SK-N-SH (cell line): ENCODE measurements around the gene AFG3L2. TPM values are rescaled to one million over a fixed set of nuclear protein-coding genes. Genes with fewer than 3 reads are reported as not detected.

Source experiments
- CTCF ChIA-PET: fragments of 300-600, 350-600 bp; formaldehyde crosslinking; extraction: SDS; loops from one replicate; lab custom pipeline; 2021; lab: Yijun Ruan, JAX
- POLR2A ChIA-PET: fragments of 350-600 bp; sonication (Branson Sonifier 250); formaldehyde crosslinking; extraction: SDS; loops from one replicate; lab custom pipeline; 2020; ENCODE audit warnings: antibody characterized with exemption, inconsistent platforms; lab: Yijun Ruan, JAX
- DNase-seq: peaks from one replicate; pipeline ENCODE4 v3.0.0; 2012
- H2AFZ ChIP-seq: fragments of 200-600 bp; sonication (generic); 2 replicates; pipeline ENCODE4 v1.8.1; 2016; ENCODE audit warnings: antibody characterized with exemption, mild to moderate bottlenecking, low read depth
- H3F3A ChIP-seq: fragments of 200-600 bp; sonication (generic); replicated peaks from 2 replicates; pipeline ENCODE3; 2016; ENCODE audit warnings: antibody characterized with exemption, mild to moderate bottlenecking; ENCODE audit not compliant: insufficient read depth
- H3K27ac ChIP-seq, 2 experiments: fragments of 200-500 bp in 1 of 2; fragments of 200-600 bp in 1 of 2; sonication (Bioruptor generic) in 1 of 2; sonication (generic), shearing (Covaris generic) in 1 of 2; 2 replicates each; pipeline versions ENCODE4 v1.5.1 to v1.6.1; 2014 to 2016; ENCODE audit warnings: low read depth in 2 of 2, inconsistent platforms in 1 of 2, low read length in 1 of 2, mild to moderate bottlenecking in 1 of 2, mixed read lengths in 1 of 2
- H3K27me3 ChIP-seq: fragments of 200-600 bp; sonication (generic), shearing (Covaris generic); 2 replicates; pipeline ENCODE4 v1.6.1; 2016; ENCODE audit warnings: mixed run types; ENCODE audit not compliant: insufficient read depth
- H3K36me3 ChIP-seq, 2 experiments: fragments of 200-500 bp in 1 of 2; fragments of 200-600 bp in 1 of 2; sonication (Bioruptor generic) in 1 of 2; sonication (generic) in 1 of 2; replicated peaks in 1 of 2; 2 replicates each; pipeline versions ENCODE3 to v1.5.1; 2014 to 2016; ENCODE audit warnings: low read length in 1 of 2, mild to moderate bottlenecking in 1 of 2; ENCODE audit not compliant: insufficient read depth in 2 of 2, control insufficient read depth in 1 of 2
- H3K4me1 ChIP-seq, 2 experiments: fragments of 200-500 bp in 1 of 2; fragments of 200-600 bp in 1 of 2; sonication (Bioruptor generic) in 1 of 2; sonication (generic), shearing (Covaris generic) in 1 of 2; 2 replicates each; pipeline versions ENCODE4 v1.5.1 to v1.6.1; 2014 to 2016; ENCODE audit warnings: low read depth in 1 of 2, low read length in 1 of 2, mixed run types in 1 of 2; ENCODE audit not compliant: insufficient read depth in 2 of 2, control insufficient read depth in 1 of 2
- H3K4me2 ChIP-seq: fragments of 200-600 bp; sonication (generic), shearing (Covaris generic); 2 replicates; pipeline ENCODE4 v1.6.1; 2017; ENCODE audit warnings: mixed run types
- H3K4me3 ChIP-seq, 2 experiments: fragments of 200-500 bp in 1 of 2; fragments of 200-600 bp in 1 of 2; sonication (Bioruptor generic) in 1 of 2; sonication (generic), shearing (Covaris generic) in 1 of 2; 2 replicates each; pipeline versions ENCODE4 v1.5.1 to v1.8.1; 2014 to 2016; ENCODE audit warnings: low read depth in 2 of 2, inconsistent platforms in 1 of 2, low read length in 1 of 2, mild to moderate bottlenecking in 1 of 2, mixed read lengths in 1 of 2, moderate library complexity in 1 of 2
- H3K79me2 ChIP-seq: fragments of 200-600 bp; sonication (generic); 2 replicates; pipeline ENCODE4 v1.8.1; 2017; ENCODE audit warnings: mild to moderate bottlenecking; ENCODE audit not compliant: insufficient read depth
- H3K9ac ChIP-seq: fragments of 200-600 bp; sonication (generic); 2 replicates; pipeline ENCODE4 v1.6.1; 2017; ENCODE audit warnings: mixed run types
- H3K9me2 ChIP-seq: fragments of 200-600 bp; sonication (generic); 2 replicates; pipeline ENCODE4 v1.6.1; 2017; ENCODE audit warnings: mixed run types
- H3K9me3 ChIP-seq: fragments of 200-600 bp; sonication (generic); 2 replicates; pipeline ENCODE4 v1.6.1; 2017; ENCODE audit warnings: mixed run types, mild to moderate bottlenecking, moderate library complexity
- H4K20me1 ChIP-seq: fragments of 200-600 bp; sonication (generic); 2 replicates; pipeline ENCODE4 v1.6.1; 2017; ENCODE audit warnings: mild to moderate bottlenecking, mixed run types; ENCODE audit not compliant: insufficient read depth
- CHD2 ChIP-seq: fragments of 150-350 bp; IDR thresholded peaks from 2 replicates; pipeline ENCODE4 v1.6.1; 2018; ENCODE audit warnings: low read length; ENCODE audit not compliant: partially characterized antibody
- EZH2phosphoT487 ChIP-seq: fragments of 200-600 bp; sonication (generic); IDR thresholded peaks from 2 replicates; pipeline ENCODE4 v1.6.1; 2017; ENCODE audit warnings: low read depth, mixed run types, mild to moderate bottlenecking, antibody characterized with exemption, moderate library complexity, borderline replicate concordance
- FOXJ3 ChIP-seq: sonication (generic); formaldehyde crosslinking; IDR thresholded peaks from 2 replicates; pipeline ENCODE4 v1.5.1; 2020; ENCODE audit warnings: mild to moderate bottlenecking, missing genetic modification reagents
- FOXM1 ChIP-seq: IDR thresholded peaks from 2 replicates; pipeline ENCODE4 v1.4.0; 2012; ENCODE audit warnings: low read depth, mild to moderate bottlenecking
- GATA2 ChIP-seq: sonication (generic); formaldehyde crosslinking; IDR thresholded peaks from 2 replicates; pipeline ENCODE4 v1.5.0; 2020; ENCODE audit warnings: mild to moderate bottlenecking, missing genetic modification reagents
- MAX ChIP-seq: IDR thresholded peaks from 2 replicates; pipeline ENCODE4 v1.4.0; 2012; ENCODE audit warnings: low read depth
- NFIC ChIP-seq: IDR thresholded peaks from 2 replicates; pipeline ENCODE4 v1.4.0; 2012; ENCODE audit warnings: borderline replicate concordance
- NRF1 ChIP-seq: IDR thresholded peaks from 2 replicates; pipeline ENCODE4 v1.6.1; 2012; ENCODE audit warnings: low read depth, mild to moderate bottlenecking, low read length
- POLR2AphosphoS5 ChIP-seq: IDR thresholded peaks from 2 replicates; pipeline ENCODE4 v1.6.1; 2012; ENCODE audit warnings: low read depth, low read length
- REST ChIP-seq: IDR thresholded peaks from 2 replicates; pipeline ENCODE4 v1.6.1; 2012; ENCODE audit warnings: mild to moderate bottlenecking, low read depth, low read length, moderate library complexity
- RFX5 ChIP-seq: IDR thresholded peaks from 2 replicates; pipeline ENCODE4 v1.6.1; 2012; ENCODE audit warnings: mild to moderate bottlenecking, improper control_type of control experiment, low read length
- RXRA ChIP-seq: IDR thresholded peaks from 2 replicates; pipeline ENCODE4 v1.4.0; 2012; ENCODE audit warnings: low read depth, mild to moderate bottlenecking, borderline replicate concordance
- TAF1 ChIP-seq: IDR thresholded peaks from 2 replicates; pipeline ENCODE4 v1.6.1; 2012; ENCODE audit warnings: low read depth, mild to moderate bottlenecking, low read length, moderate library complexity, borderline replicate concordance
- TCF12 ChIP-seq: IDR thresholded peaks from 2 replicates; pipeline ENCODE4 v1.4.0; 2012
- WGBS: methylation state at CpG from one replicate; pipeline ENCODE4 v1.1.6; 2017; ENCODE audit warnings: low lambda C conversion rate; 5-methylcytosine and 5-hydroxymethylcytosine counted together
- polyA plus RNA-seq, 3 experiments: library from polyadenylated mRNA; depleted of rRNA; stranded (reverse); fragments of >200 nt; gene quantifications; 2 replicates each; pipeline ENCODE4 v1.2.3, GENCODE V29; 2012
- TF ChIP-seq, protein P1 (sequence below): IDR thresholded peaks from 2 replicates; pipeline ENCODE4 v1.4.0; 2012; ENCODE audit warnings: low read depth, borderline replicate concordance
- TF ChIP-seq, protein P2 (sequence below): fragments of 200-600 bp; sonication (generic); IDR thresholded peaks from 2 replicates; pipeline ENCODE4 v1.6.1; 2017; ENCODE audit warnings: antibody characterized with exemption, mild to moderate bottlenecking, moderate library complexity

AFG3L2 gene
- polyA plus RNA-seq, 1 of the 3 experiments (the other 2 are of a cell fraction), result 26.0 TPM

DNA sequence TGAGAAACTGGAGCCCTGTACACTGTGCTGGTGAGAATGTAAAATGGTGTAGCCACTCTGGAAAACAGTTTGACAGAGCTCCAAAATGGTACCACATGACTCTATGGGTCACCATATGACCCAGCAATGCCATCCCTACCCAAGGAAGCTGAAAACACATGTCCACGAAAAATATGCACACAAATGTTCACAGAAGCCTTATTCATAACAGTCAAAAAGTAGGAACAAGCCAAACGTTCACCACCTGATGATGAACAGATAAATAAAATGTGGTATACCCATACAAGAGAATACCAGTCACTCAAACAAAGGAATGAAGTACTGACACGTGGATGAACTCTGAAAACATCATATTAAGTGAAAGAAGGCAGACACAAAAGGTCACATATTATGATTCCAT lies 4.6 kb downstream of the AFG3L2 start:
- Histone ChIP-seq H3K36me3 (peaks cover 3 to 15% of the 10 kb centered on the region in 2 experiments), H3K9me3 (no peaks in the 10 kb centered on the region), H3K4me1 (peaks cover 3 to 16% of the 10 kb centered on the region in 2 experiments; a peak in 2 of 4 replicates), H3K79me2 (peaks cover 90% of the 10 kb centered on the region), H3F3A (peaks cover 4% of the 10 kb centered on the region), H4K20me1 (peaks cover 35% of the 10 kb centered on the region), H3K4me3 (no peak overlapping the region), H3K27me3 (no peaks in the 10 kb centered on the region), H3K9ac (no peak overlapping the region), H3K4me2 (no peak overlapping the region), H2AFZ (no peak overlapping the region), H3K27ac (no peak overlapping the region), H3K9me2 (no peaks in the 10 kb centered on the region)
- TF ChIP-seq TCF12 (no peak), RXRA (no peak), FOXM1 (no peak), NFIC (no peak), GATA2 (CRISPR knock-in tag) (no peak), NRF1 (no peak), FOXJ3 (CRISPR knock-in tag) (no peak), REST (no peak), EZH2phosphoT487 (no peak), TAF1 (no peak), POLR2AphosphoS5 (no peak), RFX5 (no peak), MAX (no peak), CHD2 (no peak)
- TF ChIP-seq, protein P1, sequence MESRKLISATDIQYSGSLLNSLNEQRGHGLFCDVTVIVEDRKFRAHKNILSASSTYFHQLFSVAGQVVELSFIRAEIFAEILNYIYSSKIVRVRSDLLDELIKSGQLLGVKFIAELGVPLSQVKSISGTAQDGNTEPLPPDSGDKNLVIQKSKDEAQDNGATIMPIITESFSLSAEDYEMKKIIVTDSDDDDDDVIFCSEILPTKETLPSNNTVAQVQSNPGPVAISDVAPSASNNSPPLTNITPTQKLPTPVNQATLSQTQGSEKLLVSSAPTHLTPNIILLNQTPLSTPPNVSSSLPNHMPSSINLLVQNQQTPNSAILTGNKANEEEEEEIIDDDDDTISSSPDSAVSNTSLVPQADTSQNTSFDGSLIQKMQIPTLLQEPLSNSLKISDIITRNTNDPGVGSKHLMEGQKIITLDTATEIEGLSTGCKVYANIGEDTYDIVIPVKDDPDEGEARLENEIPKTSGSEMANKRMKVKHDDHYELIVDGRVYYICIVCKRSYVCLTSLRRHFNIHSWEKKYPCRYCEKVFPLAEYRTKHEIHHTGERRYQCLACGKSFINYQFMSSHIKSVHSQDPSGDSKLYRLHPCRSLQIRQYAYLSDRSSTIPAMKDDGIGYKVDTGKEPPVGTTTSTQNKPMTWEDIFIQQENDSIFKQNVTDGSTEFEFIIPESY, result no peak
- TF ChIP-seq, protein P2, sequence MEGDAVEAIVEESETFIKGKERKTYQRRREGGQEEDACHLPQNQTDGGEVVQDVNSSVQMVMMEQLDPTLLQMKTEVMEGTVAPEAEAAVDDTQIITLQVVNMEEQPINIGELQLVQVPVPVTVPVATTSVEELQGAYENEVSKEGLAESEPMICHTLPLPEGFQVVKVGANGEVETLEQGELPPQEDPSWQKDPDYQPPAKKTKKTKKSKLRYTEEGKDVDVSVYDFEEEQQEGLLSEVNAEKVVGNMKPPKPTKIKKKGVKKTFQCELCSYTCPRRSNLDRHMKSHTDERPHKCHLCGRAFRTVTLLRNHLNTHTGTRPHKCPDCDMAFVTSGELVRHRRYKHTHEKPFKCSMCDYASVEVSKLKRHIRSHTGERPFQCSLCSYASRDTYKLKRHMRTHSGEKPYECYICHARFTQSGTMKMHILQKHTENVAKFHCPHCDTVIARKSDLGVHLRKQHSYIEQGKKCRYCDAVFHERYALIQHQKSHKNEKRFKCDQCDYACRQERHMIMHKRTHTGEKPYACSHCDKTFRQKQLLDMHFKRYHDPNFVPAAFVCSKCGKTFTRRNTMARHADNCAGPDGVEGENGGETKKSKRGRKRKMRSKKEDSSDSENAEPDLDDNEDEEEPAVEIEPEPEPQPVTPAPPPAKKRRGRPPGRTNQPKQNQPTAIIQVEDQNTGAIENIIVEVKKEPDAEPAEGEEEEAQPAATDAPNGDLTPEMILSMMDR, result no peak
- POLR2A ChIA-PET, result no interaction called here
- WGBS, result 90% methylated on average over 3 of the region's 3 CpGs
- no peak for DNase-seq
- CTCF ChIA-PET, result interaction anchor here (1.3 kb wide), 1 partner anchor 12 kb away, joined by 4 read pairs; no protein-coding TSS in a partner anchor
